ENCODE data around the gene ERGIC1. TPM values are rescaled to one million over a fixed set of nuclear protein-coding genes. Genes with fewer than 3 reads are reported as not detected.

ERGIC1 gene
- total RNA-seq, 1 donor from 2014 or later, result 105 TPM

DNA sequence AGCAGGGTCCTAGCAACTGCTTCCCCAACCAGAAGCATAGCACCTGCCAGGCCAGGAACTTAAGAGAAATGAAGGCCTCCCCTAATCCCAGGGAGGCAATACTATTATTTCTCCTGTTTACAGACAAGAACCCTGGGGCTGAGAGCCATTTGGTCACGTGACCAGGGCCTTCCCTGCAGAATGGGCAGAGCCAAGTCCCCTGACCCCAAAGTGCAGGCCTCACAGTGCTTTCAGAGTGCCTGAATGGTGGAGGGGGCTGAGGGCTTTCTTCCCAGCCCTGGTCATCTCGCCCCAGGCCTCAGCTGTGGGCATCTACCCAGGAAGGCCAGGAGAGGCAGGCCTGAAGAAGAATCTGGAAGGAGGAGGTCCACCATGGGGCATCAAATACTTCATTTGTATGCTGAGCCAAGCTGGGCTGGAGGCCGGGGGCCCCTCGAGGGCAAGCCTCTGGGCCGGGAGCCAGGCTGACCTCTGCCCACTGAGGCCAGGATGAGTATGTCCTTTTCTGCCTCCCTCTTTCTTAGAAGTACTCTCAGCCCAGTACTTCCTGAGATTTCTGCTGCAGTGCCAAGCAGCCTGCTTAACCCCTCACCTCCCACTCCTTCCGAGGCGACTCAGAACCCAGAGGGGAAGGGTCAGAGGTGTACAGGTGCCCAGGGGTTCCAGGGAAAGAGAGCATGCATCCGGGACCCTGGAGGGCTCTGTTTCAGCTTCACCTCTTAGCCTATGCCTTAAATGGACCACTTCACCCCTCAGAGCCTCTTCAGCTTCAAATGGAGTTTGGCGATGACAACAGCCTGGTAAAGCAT lies 44.2 kb upstream of the ERGIC1 start:
- H3K4me3 ChIP-seq (ENCODE audit: low read depth, low read length), result no peak overlapping the region
- DNase-seq (ENCODE audit: low read depth) (no peak), FAIRE-seq (no peak)
- H3K27me3 ChIP-seq (ENCODE audit: control insufficient read depth, insufficient read depth, low read length), result no peaks in the 10 kb centered on the region
- no peaks in the 10 kb centered on the region for H3K36me3 ChIP-seq (ENCODE audit: control insufficient read depth, insufficient read depth, low read length)
- TF ChIP-seq, protein P1, sequence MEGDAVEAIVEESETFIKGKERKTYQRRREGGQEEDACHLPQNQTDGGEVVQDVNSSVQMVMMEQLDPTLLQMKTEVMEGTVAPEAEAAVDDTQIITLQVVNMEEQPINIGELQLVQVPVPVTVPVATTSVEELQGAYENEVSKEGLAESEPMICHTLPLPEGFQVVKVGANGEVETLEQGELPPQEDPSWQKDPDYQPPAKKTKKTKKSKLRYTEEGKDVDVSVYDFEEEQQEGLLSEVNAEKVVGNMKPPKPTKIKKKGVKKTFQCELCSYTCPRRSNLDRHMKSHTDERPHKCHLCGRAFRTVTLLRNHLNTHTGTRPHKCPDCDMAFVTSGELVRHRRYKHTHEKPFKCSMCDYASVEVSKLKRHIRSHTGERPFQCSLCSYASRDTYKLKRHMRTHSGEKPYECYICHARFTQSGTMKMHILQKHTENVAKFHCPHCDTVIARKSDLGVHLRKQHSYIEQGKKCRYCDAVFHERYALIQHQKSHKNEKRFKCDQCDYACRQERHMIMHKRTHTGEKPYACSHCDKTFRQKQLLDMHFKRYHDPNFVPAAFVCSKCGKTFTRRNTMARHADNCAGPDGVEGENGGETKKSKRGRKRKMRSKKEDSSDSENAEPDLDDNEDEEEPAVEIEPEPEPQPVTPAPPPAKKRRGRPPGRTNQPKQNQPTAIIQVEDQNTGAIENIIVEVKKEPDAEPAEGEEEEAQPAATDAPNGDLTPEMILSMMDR (IDR thresholded peaks at IDR 0.05; ENCODE audit: insufficient read depth, low read length, severe bottlenecking), result no peak

DNA sequence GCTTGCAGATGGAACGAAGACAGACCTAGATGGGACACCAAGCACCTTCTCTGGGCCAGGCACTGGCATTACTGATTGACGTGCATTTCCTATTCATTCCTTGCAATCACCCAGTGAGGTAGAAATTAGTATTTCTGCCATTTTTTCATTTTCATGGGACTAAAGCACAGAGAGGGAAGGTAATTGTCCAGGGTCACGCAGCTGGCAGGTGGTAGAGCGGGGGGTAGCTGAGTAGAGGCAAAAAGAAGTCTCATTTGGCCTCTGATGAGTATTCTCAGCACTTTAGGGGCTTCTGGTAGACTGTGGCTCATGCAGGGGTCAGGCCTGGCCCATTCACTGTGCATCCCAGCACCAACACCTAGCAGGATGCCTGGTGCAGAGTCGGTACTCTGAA lies 43.6 kb upstream of the ERGIC1 start:
- TF ChIP-seq, protein P1 (IDR thresholded peaks at IDR 0.05; ENCODE audit: insufficient read depth, low read length, severe bottlenecking), result no peak
- H3K4me3 ChIP-seq (ENCODE audit: low read depth, low read length), result no peak overlapping the region
- DNase-seq (ENCODE audit: low read depth) (no peak), FAIRE-seq (no peak)
- H3K27me3 ChIP-seq (ENCODE audit: control insufficient read depth, insufficient read depth, low read length), result no peaks in the 10 kb centered on the region
- no peaks in the 10 kb centered on the region for H3K36me3 ChIP-seq (ENCODE audit: control insufficient read depth, insufficient read depth, low read length)

DNA sequence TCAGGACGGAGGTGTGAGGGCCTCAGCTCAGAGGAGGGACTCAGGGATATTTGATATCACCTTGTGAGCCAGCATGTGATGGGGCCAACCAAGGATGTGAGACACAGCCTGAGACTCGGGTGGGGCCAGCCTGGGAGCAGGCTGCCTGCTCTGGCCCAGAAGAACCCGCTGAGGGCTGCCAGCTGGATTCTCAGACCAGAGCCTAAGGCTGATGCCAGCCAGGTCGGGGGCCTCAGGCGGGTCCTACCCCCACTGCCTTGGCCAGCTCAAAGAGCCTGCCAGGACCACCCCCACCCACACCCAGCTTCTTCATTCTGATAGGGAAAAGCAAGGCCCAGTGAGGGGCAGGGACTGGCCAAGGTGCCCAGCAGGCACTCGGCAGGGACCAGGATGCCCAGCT lies 42.8 kb upstream of the ERGIC1 start:
- no peaks in the 10 kb centered on the region for H3K27me3 ChIP-seq (ENCODE audit: control insufficient read depth, insufficient read depth, low read length)
- DNase-seq (ENCODE audit: low read depth) (no peak), FAIRE-seq (no peak)
- no peaks in the 10 kb centered on the region for H3K36me3 ChIP-seq (ENCODE audit: control insufficient read depth, insufficient read depth, low read length)
- TF ChIP-seq, protein P1 (IDR thresholded peaks at IDR 0.05; ENCODE audit: insufficient read depth, low read length, severe bottlenecking), result no peak
- no peak overlapping the region for H3K4me3 ChIP-seq (ENCODE audit: low read depth, low read length)

DNA sequence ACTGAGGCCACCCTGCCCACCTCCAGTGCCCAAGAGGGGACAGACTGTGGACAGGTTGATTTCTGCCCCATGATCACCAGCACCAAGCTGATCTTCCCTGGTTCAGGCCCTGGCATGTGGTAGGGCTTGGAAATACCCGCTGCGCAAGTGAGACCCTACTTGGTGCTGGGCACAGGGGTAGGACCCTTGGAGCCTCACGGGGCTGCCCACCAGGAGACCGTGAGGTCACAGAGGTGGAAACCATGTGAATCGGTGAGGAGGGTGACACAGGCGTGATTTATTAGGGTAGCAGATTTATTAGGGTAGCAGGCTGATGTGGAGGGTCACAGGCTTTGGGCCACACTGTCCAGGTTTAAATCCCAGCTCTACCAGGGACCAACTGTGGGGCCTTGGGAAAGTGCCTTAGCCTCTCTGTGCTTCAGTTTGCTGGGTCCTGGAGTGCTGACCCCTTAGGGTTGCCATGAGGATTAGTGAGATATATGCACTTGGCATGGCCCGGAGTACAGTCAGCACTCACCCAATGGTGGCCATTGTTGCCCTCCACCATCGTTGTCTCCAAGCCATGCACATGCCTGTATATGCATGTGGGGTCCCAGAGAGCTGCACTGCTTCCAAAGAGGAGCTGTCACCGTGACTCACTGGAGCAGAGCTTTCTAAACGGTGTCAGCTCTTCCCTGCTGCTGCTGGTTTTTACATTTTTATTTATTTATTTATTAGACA lies 42.2 kb upstream of the ERGIC1 start:
- DNase-seq (ENCODE audit: low read depth), result no peak
- Histone ChIP-seq H3K27me3 (ENCODE audit: control insufficient read depth, insufficient read depth, low read length) (no peaks in the 10 kb centered on the region), H3K4me3 (ENCODE audit: low read depth, low read length) (no peak overlapping the region), H3K36me3 (ENCODE audit: control insufficient read depth, insufficient read depth, low read length) (no peaks in the 10 kb centered on the region)
- no peak for FAIRE-seq
- TF ChIP-seq, protein P1 (IDR thresholded peaks at IDR 0.05; ENCODE audit: insufficient read depth, low read length, severe bottlenecking), result no peak

DNA sequence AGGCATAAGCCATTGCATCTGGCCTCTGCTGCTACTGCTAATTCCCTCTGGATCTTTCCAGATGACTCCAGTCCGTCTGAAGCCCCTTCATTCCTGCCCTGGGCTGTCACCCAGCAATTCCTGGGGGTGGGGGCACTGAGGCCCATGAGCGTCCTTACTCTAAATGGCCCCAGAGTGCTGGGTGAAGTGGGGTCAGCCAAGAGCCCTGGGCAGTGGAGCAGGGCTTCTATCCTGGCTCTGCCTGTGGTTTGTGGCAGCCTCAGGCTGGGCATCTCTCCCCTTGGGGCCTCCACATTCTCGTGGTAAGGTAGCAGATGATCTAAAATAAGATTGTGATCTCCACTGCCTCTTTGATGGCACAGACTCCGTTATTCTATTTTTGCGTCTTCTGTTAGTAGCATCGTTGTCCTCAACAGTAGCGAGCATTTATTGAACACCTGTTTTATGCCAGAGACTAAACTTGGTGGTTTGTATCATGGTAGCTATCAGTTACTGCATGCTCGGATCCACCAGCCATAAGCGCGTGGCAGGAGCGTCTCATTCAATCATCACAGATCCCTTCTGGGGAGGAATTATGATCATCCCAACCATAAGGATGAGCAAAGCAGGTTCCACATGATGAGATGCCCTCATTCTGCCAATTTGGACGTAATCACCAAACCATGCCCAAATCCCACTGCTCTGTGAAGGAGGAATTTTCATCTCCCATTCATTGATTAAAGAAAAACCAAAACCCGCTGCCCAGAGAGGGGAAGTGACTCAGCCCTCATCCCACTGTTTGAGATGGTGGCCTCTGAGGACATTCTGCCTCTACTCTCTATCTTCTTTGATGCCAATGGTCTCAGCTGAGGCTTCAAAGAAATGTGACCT lies 41.1 kb upstream of the ERGIC1 start:
- Histone ChIP-seq H3K4me3 (ENCODE audit: low read depth, low read length) (no peak overlapping the region), H3K36me3 (ENCODE audit: control insufficient read depth, insufficient read depth, low read length) (no peaks in the 10 kb centered on the region), H3K27me3 (ENCODE audit: control insufficient read depth, insufficient read depth, low read length) (no peaks in the 10 kb centered on the region)
- DNase-seq (ENCODE audit: low read depth) (no peak), FAIRE-seq (no peak)
- TF ChIP-seq, protein P1 (IDR thresholded peaks at IDR 0.05; ENCODE audit: insufficient read depth, low read length, severe bottlenecking), result no peak

All from bronchial epithelial cell (primary cell).